ENCODE measurements around the gene PARVA. TPM values are rescaled to one million over a fixed set of nuclear protein-coding genes. Genes with fewer than 3 reads are reported as not detected.

PARVA gene
- total and polyA plus RNA-seq, 8 donors: 70.2 to 108 (median 94.2) TPM

- intact Hi-C loops (cut with DNase I): no loop called here
- Histone ChIP-seq H3K4me3 (no peak overlapping the region), H3K27ac (no peak overlapping the region), H3K36me3 (no peaks in the 10 kb centered on the region), H3K27me3 (no peaks in the 10 kb centered on the region), H3K4me1 (peaks cover 0 to 5% of the 10 kb centered on the region in 2 donors), H3K9me3 (peaks cover 0 to 9% of the 10 kb centered on the region in 2 donors)
- TF ChIP-seq CTCF (IDR thresholded peaks at IDR 0.05): no peak
- no peak for ATAC-seq
- no peak for DNase-seq
Observed at GRCh38 chr11:12467610-12468009, 90.2 kb downstream of the PARVA start.

- peak overlapping the region in 1 of 2 donors; percentile 22 for H3K27ac ChIP-seq
- peaks cover 0 to 10% of the 10 kb centered on the region in 2 donors for H3K36me3 ChIP-seq
- peak in 2 of 4 donors; percentile 28 to 44 for DNase-seq
- no peaks in the 10 kb centered on the region for H3K27me3 ChIP-seq
- no peak for ATAC-seq
- peaks cover 0 to 8% of the 10 kb centered on the region in 2 donors for H3K4me1 ChIP-seq
- H3K4me3 ChIP-seq: no peak overlapping the region
- H3K9me3 ChIP-seq: peaks cover 0 to 3% of the 10 kb centered on the region in 2 donors
- intact Hi-C loops (cut with DNase I): no loop called here
- no peak for TF ChIP-seq CTCF (IDR thresholded peaks at IDR 0.05)
Observed at GRCh38 chr11:12469451-12469850, 92.1 kb downstream of the PARVA start.

- no peak for TF ChIP-seq CTCF (IDR thresholded peaks at IDR 0.05)
- intact Hi-C loops (cut with DNase I): no loop called here
- Histone ChIP-seq H3K4me3 (no peak overlapping the region), H3K36me3 (peaks cover 0 to 18% of the 10 kb centered on the region in 2 donors), H3K4me1 (peaks cover 0 to 8% of the 10 kb centered on the region in 2 donors), H3K27me3 (no peaks in the 10 kb centered on the region), H3K9me3 (no peaks in the 10 kb centered on the region), H3K27ac (peak overlapping the region in 1 of 2 donors; percentile 22)
- no peak for DNase-seq
- ATAC-seq: no peak
Observed at GRCh38 chr11:12470236-12470635, 92.9 kb downstream of the PARVA start.

GRCh38 chr11:12472401-12473005, 95.1 kb downstream of the PARVA start:
- Histone ChIP-seq H3K27me3 (no peaks in the 10 kb centered on the region), H3K9me3 (no peaks in the 10 kb centered on the region), H3K4me1 (peaks cover 0 to 8% of the 10 kb centered on the region in 2 donors), H3K36me3 (peaks cover 0 to 26% of the 10 kb centered on the region in 2 donors), H3K27ac (no peak overlapping the region), H3K4me3 (no peak overlapping the region)
- intact Hi-C loops (cut with DNase I): no loop called here
- DNase-seq: no peak
- no peak for TF ChIP-seq CTCF (IDR thresholded peaks at IDR 0.05)
- no peak for ATAC-seq

GRCh38 chr11:12473381-12473780, 96.0 kb downstream of the PARVA start:
- Histone ChIP-seq H3K27ac (no peak overlapping the region), H3K4me3 (no peak overlapping the region), H3K27me3 (no peaks in the 10 kb centered on the region), H3K36me3 (peaks cover 0 to 26% of the 10 kb centered on the region in 2 donors), H3K4me1 (peaks cover 0 to 8% of the 10 kb centered on the region in 2 donors), H3K9me3 (no peaks in the 10 kb centered on the region)
- DNase-seq (no peak), ATAC-seq (no peak)
- no peak for TF ChIP-seq CTCF (IDR thresholded peaks at IDR 0.05)
- intact Hi-C loops (cut with DNase I): no loop called here
